GM19193 (cell line): ENCODE measurements around the gene C11orf97.
A peak's percentile ranks its signal among the peaks of the same experiment; 100 is the strongest.

Experiments
- POLR2A ChIP-seq: IDR thresholded peaks from 4 replicates; pipeline ENCODE4 v1.6.1; 2011; ENCODE audit not compliant: insufficient read depth, insufficient read length; ENCODE audit errors: extremely low read depth

The C11orf97 gene

GRCh38 chr11:94516725-94517124 is 4.5 kb downstream of the C11orf97 start:
- no peak for TF ChIP-seq POLR2A

- TF ChIP-seq POLR2A: no peak
Observed at GRCh38 chr11:94518300-94518699, 6.0 kb downstream of the C11orf97 start.

GRCh38 chr11:94519478-94520084 is 7.3 kb downstream of the C11orf97 start:
- TF ChIP-seq POLR2A: no peak

GRCh38 chr11:94521684-94522083 is 9.4 kb downstream of the C11orf97 start:
- no peak for TF ChIP-seq POLR2A

GRCh38 chr11:94524341-94524740 is 12.1 kb downstream of the C11orf97 start:
- TF ChIP-seq POLR2A: no peak

GRCh38 chr11:94525546-94526324 is 13.5 kb downstream of the C11orf97 start:
- no peak for TF ChIP-seq POLR2A

- TF ChIP-seq POLR2A: no peak
Observed at GRCh38 chr11:94526645-94527438, 14.6 kb downstream of the C11orf97 start.

GRCh38 chr11:94528551-94528950 is 16.3 kb downstream of the C11orf97 start:
- no peak for TF ChIP-seq POLR2A

- no peak for TF ChIP-seq POLR2A
Observed at GRCh38 chr11:94532211-94532610, 19.9 kb downstream of the C11orf97 start.

- no peak for TF ChIP-seq POLR2A
Observed at GRCh38 chr11:94533206-94533605, 20.9 kb downstream of the C11orf97 start.

- TF ChIP-seq POLR2A: no peak
Observed at GRCh38 chr11:94533696-94534630, 21.7 kb downstream of the C11orf97 start.

- no peak for TF ChIP-seq POLR2A
Observed at GRCh38 chr11:94536386-94536785, 24.1 kb downstream of the C11orf97 start.

- TF ChIP-seq POLR2A: no peak
Observed at GRCh38 chr11:94537031-94537600, 24.9 kb downstream of the C11orf97 start.

GRCh38 chr11:94539420-94539819 is 27.2 kb downstream of the C11orf97 start:
- TF ChIP-seq POLR2A: no peak

GRCh38 chr11:94543695-94544645 is 31.7 kb downstream of the C11orf97 start, which contains the start of gene FUT4:
Gene FUT4 (plus strand): TSS chr11:94543921. CDS start chr11:94544134, 213 bp downstream.
- peak; percentile 68 for TF ChIP-seq POLR2A
